ENCODE measurements around the gene CRYL1.

Gene CRYL1

GRCh38 chr13:20425819-20426219 lies 99.8 kb downstream of the CRYL1 start:
- no peak for TF ChIP-seq CTCF (IDR thresholded peaks at IDR 0.05; ENCODE audit: low read depth, low read length)
- DNase-seq (ENCODE audit: extremely low read depth, low read depth) = no peak

- no peak for TF ChIP-seq CTCF (IDR thresholded peaks at IDR 0.05; ENCODE audit: low read depth, low read length)
- no peak for DNase-seq (ENCODE audit: extremely low read depth, low read depth)
These were observed 100.7 kb downstream of the CRYL1 start for GRCh38 chr13:20424949-20425348.

GRCh38 chr13:20424559-20424852 lies 101.2 kb downstream of the CRYL1 start:
- DNase-seq (ENCODE audit: extremely low read depth, low read depth) = no peak
- no peak for TF ChIP-seq CTCF (IDR thresholded peaks at IDR 0.05; ENCODE audit: low read depth, low read length)

- TF ChIP-seq CTCF (IDR thresholded peaks at IDR 0.05; ENCODE audit: low read depth, low read length) = no peak
- no peak for DNase-seq (ENCODE audit: extremely low read depth, low read depth)
These were observed 103.3 kb downstream of the CRYL1 start for GRCh38 chr13:20422362-20422761.

- TF ChIP-seq CTCF (IDR thresholded peaks at IDR 0.05; ENCODE audit: low read depth, low read length) = no peak
- no peak for DNase-seq (ENCODE audit: extremely low read depth, low read depth)
These were observed 104.7 kb downstream of the CRYL1 start for GRCh38 chr13:20420938-20421337.

GRCh38 chr13:20418953-20419352 lies 106.7 kb downstream of the CRYL1 start:
- no peak for TF ChIP-seq CTCF (IDR thresholded peaks at IDR 0.05; ENCODE audit: low read depth, low read length)
- no peak for DNase-seq (ENCODE audit: extremely low read depth, low read depth)

- no peak for DNase-seq (ENCODE audit: extremely low read depth, low read depth)
- no peak for TF ChIP-seq CTCF (IDR thresholded peaks at IDR 0.05; ENCODE audit: low read depth, low read length)
These were observed 109.4 kb downstream of the CRYL1 start for GRCh38 chr13:20416223-20416745.

Measured in AG09319 (cell line).